ENCODE measurements around the gene LIPM. TPM values are rescaled to one million over a fixed set of nuclear protein-coding genes. Genes with fewer than 3 reads are reported as not detected.

LIPM gene
- not detected for total RNA-seq
- long read RNA-seq = 0 reads

- DNase-seq = no peak
- intact Hi-C loops (cut with DNase I) = no loop called here
- ATAC-seq (ENCODE audit: poor library complexity) = no peak
Observed at GRCh38 chr10:88802523-88803285, at the start of gene LIPM. LIPM (plus strand) TSS chr10:88802730; CDS start chr10:88802897, 167 bp downstream.

- DNase-seq (no peak), ATAC-seq (ENCODE audit: poor library complexity) (no peak)
- intact Hi-C loops (cut with DNase I) = no loop called here
Observed at GRCh38 chr10:88754287-88754686, 48.2 kb upstream of the LIPM start.

- intact Hi-C loops (cut with DNase I) = no loop called here
Observed at GRCh38 chr10:88755753-88756152, 46.8 kb upstream of the LIPM start.

GRCh38 chr10:88756660-88757059 is 45.9 kb upstream of the LIPM start:
- intact Hi-C loops (cut with DNase I) = no loop called here
- ATAC-seq (ENCODE audit: poor library complexity) = no peak
- no peak for DNase-seq

More at GRCh38 chr10:88755753-88756152, 46.8 kb upstream of the LIPM start:
- ATAC-seq (ENCODE audit: poor library complexity) = no peak
- DNase-seq = no peak

- ATAC-seq (ENCODE audit: poor library complexity) (peak; percentile 22), DNase-seq (no peak)
- intact Hi-C loops (cut with DNase I) = no loop called here
Observed at GRCh38 chr10:88759366-88760101, 43.0 kb upstream of the LIPM start, which contains the start of gene LIPN. LIPN (plus strand) TSS chr10:88760020; CDS start chr10:88761406, 1,386 bp downstream.

- intact Hi-C loops (cut with DNase I) = no loop called here
- DNase-seq = no peak
- ATAC-seq (ENCODE audit: poor library complexity) = no peak
Observed at GRCh38 chr10:88762906-88763305, 39.6 kb upstream of the LIPM start.

- ATAC-seq (ENCODE audit: poor library complexity) = no peak
- intact Hi-C loops (cut with DNase I) = no loop called here
- no peak for DNase-seq
Observed at GRCh38 chr10:88763441-88763840, 39.1 kb upstream of the LIPM start.

GRCh38 chr10:88764110-88764509 is 38.4 kb upstream of the LIPM start:
- ATAC-seq (ENCODE audit: poor library complexity) = no peak
- intact Hi-C loops (cut with DNase I) = no loop called here
- DNase-seq = no peak

- ATAC-seq (ENCODE audit: poor library complexity) (no peak), DNase-seq (no peak)
- intact Hi-C loops (cut with DNase I) = no loop called here
Observed at GRCh38 chr10:88765816-88766215, 36.7 kb upstream of the LIPM start.

- intact Hi-C loops (cut with DNase I) = no loop called here
- no peak for ATAC-seq (ENCODE audit: poor library complexity)
- no peak for DNase-seq
Observed at GRCh38 chr10:88769384-88769783, 33.1 kb upstream of the LIPM start.

- ATAC-seq (ENCODE audit: poor library complexity) (no peak), DNase-seq (no peak)
- intact Hi-C loops (cut with DNase I) = no loop called here
Observed at GRCh38 chr10:88781206-88781605, 21.3 kb upstream of the LIPM start.

GRCh38 chr10:88782222-88782621 is 20.3 kb upstream of the LIPM start:
- no peak for ATAC-seq (ENCODE audit: poor library complexity)
- intact Hi-C loops (cut with DNase I) = no loop called here
- no peak for DNase-seq

- DNase-seq = no peak
- intact Hi-C loops (cut with DNase I) = no loop called here
- ATAC-seq (ENCODE audit: poor library complexity) = no peak
Observed at GRCh38 chr10:88783724-88784123, 18.8 kb upstream of the LIPM start.

- DNase-seq = no peak
Observed at GRCh38 chr10:88786032-88786770, 16.3 kb upstream of the LIPM start.

GRCh38 chr10:88787463-88787862 is 15.1 kb upstream of the LIPM start:
- no peak for ATAC-seq (ENCODE audit: poor library complexity)

More at GRCh38 chr10:88786032-88786770, 16.3 kb upstream of the LIPM start:
- no peak for ATAC-seq (ENCODE audit: poor library complexity)
- intact Hi-C loops (cut with DNase I) = no loop called here

GRCh38 chr10:88788924-88789323 is 13.6 kb upstream of the LIPM start:
- no peak for ATAC-seq (ENCODE audit: poor library complexity)
- no peak for DNase-seq
- intact Hi-C loops (cut with DNase I) = no loop called here

More at GRCh38 chr10:88787463-88787862, 15.1 kb upstream of the LIPM start:
- no peak for DNase-seq
- intact Hi-C loops (cut with DNase I) = no loop called here

- intact Hi-C loops (cut with DNase I) = loop anchor here (10.0 kb wide), 1 partner anchor 97 kb away; no protein-coding TSS in a partner anchor
- peak; percentile 48 for ATAC-seq (ENCODE audit: poor library complexity)
Observed at GRCh38 chr10:88791924-88792323, 10.6 kb upstream of the LIPM start.

GRCh38 chr10:88792661-88793060 is 9.9 kb upstream of the LIPM start:
- peak; percentile 55 for ATAC-seq (ENCODE audit: poor library complexity)
- intact Hi-C loops (cut with DNase I) = loop anchor here (10.0 kb wide), 1 partner anchor 98 kb away; no protein-coding TSS in a partner anchor
- DNase-seq = peak; percentile 59

More at GRCh38 chr10:88791924-88792323, 10.6 kb upstream of the LIPM start:
- no peak for DNase-seq

GRCh38 chr10:88793712-88794299 is 8.7 kb upstream of the LIPM start:
- DNase-seq (no peak), ATAC-seq (ENCODE audit: poor library complexity) (no peak)
- intact Hi-C loops (cut with DNase I) = loop anchor here (10.0 kb wide), 1 partner anchor 99 kb away; no protein-coding TSS in a partner anchor
